Keratinocyte (primary cell): ENCODE measurements around the gene METTL26. TPM values are rescaled to one million over a fixed set of nuclear protein-coding genes. Genes with fewer than 3 reads are reported as not detected.

Source experiments
- DNase-seq: peaks from one replicate; pipeline ENCODE4 v3.0.0-alpha.2; 2011; ENCODE audit warnings: low read depth, missing footprints, low spot score
- FAIRE-seq: peaks from 2 replicates; lab custom pipeline; 2011; peaks lifted over from hg19 to GRCh38; lab: Jason Lieb, UNC
- H2AFZ ChIP-seq: 2 replicates; pipeline ENCODE4 v1.6.0; 2012; ENCODE audit warnings: low read length, control low read depth, inconsistent platforms; ENCODE audit not compliant: control insufficient read depth
- H3K27ac ChIP-seq: 2 replicates; pipeline ENCODE4 v1.5.1; 2011; ENCODE audit warnings: low read length; ENCODE audit not compliant: control insufficient read depth, insufficient read depth
- H3K27me3 ChIP-seq: 3 replicates; pipeline ENCODE4 v1.6.0; 2011; ENCODE audit warnings: low read length; ENCODE audit not compliant: control insufficient read depth, insufficient read depth; ENCODE audit errors: extremely low read depth
- H3K36me3 ChIP-seq, 2 experiments: 2 replicates in 1 of 2; 3 replicates in 1 of 2; pipeline ENCODE4 v1.5.1; 2011; ENCODE audit warnings: low read length in 2 of 2, mild to moderate bottlenecking in 1 of 2; ENCODE audit not compliant: control insufficient read depth in 2 of 2, insufficient read depth in 2 of 2; ENCODE audit errors: extremely low read depth in 1 of 2
- H3K4me1 ChIP-seq: 3 replicates; pipeline ENCODE4 v1.5.1; 2011; ENCODE audit warnings: low read length; ENCODE audit not compliant: control insufficient read depth, insufficient read depth; ENCODE audit errors: extremely low read depth
- H3K4me2 ChIP-seq: 3 replicates; pipeline ENCODE4 v1.6.0; 2011; ENCODE audit warnings: low read depth, low read length; ENCODE audit not compliant: control insufficient read depth, insufficient read depth; ENCODE audit errors: extremely low read depth
- H3K4me3 ChIP-seq, 3 experiments: fragments of 200-600 bp in 1 of 3; sonication (generic) in 1 of 3; 2 replicates in 2 of 3; 3 replicates in 1 of 3; pipeline ENCODE4 v1.5.1; 2011 to 2016; ENCODE audit warnings: low read length in 3 of 3, mild to moderate bottlenecking in 3 of 3, control low read depth in 2 of 3, inconsistent platforms in 1 of 3, low read depth in 1 of 3, mixed read lengths in 1 of 3, mixed run types in 1 of 3, moderate library complexity in 1 of 3; ENCODE audit not compliant: control insufficient read depth in 2 of 3, insufficient read depth in 2 of 3; ENCODE audit errors: extremely low read depth in 1 of 3
- H3K79me2 ChIP-seq: 2 replicates; pipeline ENCODE4 v1.6.0; 2012; ENCODE audit warnings: low read length; ENCODE audit not compliant: control insufficient read depth, insufficient read depth
- H3K9ac ChIP-seq: 3 replicates; pipeline ENCODE4 v1.6.0; 2011; ENCODE audit warnings: low read length; ENCODE audit not compliant: control insufficient read depth, insufficient read depth; ENCODE audit errors: extremely low read depth
- H3K9me1 ChIP-seq: 3 replicates; pipeline ENCODE4 v1.6.0; 2011; ENCODE audit warnings: low read length; ENCODE audit not compliant: control insufficient read depth, insufficient read depth; ENCODE audit errors: extremely low read depth
- H3K9me3 ChIP-seq: 2 replicates; pipeline ENCODE4 v1.5.1; 2012; ENCODE audit warnings: low read depth, low read length; ENCODE audit not compliant: control insufficient read depth
- H4K20me1 ChIP-seq: 3 replicates; pipeline ENCODE4 v1.6.0; 2011; ENCODE audit warnings: low read length; ENCODE audit not compliant: control insufficient read depth, insufficient read depth; ENCODE audit errors: extremely low read depth
- EZH2 ChIP-seq: IDR thresholded peaks from one replicate; pipeline ENCODE4 v1.6.1; 2012; ENCODE audit warnings: inconsistent platforms, mild to moderate bottlenecking, low read length, moderate library complexity
- dilution Hi-C: fragments of 300-500 bp; cut with MboI; formaldehyde crosslinking; loops from one replicate; pipeline ENCODE4 v1.7.0; 2020; ENCODE audit warnings: low sequenced_read_pairs; ENCODE audit not compliant: extremely low pct_ligation_motif_present
- polyA plus RNA-seq, 5 experiments: library from polyadenylated mRNA; depleted of rRNA in 3 of 5; stranded (reverse) in 3 of 5; stranded (forward) in 1 of 5; unstranded in 1 of 5; fragments of >200 nt; gene quantifications; 1 replicate in 1 of 5; 2 replicates in 3 of 5; 3 replicates in 1 of 5; pipeline versions ENCODE4 v1.2.1 to v1.2.3, GENCODE V29; 2011 to 2012; ENCODE audit warnings: missing spikeins in 2 of 5, low read depth in 1 of 5, low replicate concordance in 1 of 5
- TF ChIP-seq, protein P1 (sequence below), 3 experiments: IDR thresholded peaks in 1 of 3; conservative IDR thresholded peaks in 1 of 3; optimal IDR thresholded peaks in 1 of 3; 2 replicates in 2 of 3; 3 replicates in 1 of 3; pipeline versions ENCODE3 to v1.5.1; 2011; ENCODE audit warnings: low read length in 3 of 3, mild to moderate bottlenecking in 3 of 3, moderate library complexity in 2 of 3, control low read depth in 1 of 3, inconsistent platforms in 1 of 3; ENCODE audit not compliant: insufficient read depth in 2 of 3; ENCODE audit errors: extremely low read depth in 1 of 3

METTL26 gene
- polyA plus RNA-seq, 1 donor (not counting 4 experiments of a cell fraction or from before 2014, with no cell fraction given), result 46.9 TPM

GRCh38 chr16:640614-641013, 4.5 kb upstream of the METTL26 start:
- no peaks in the 10 kb centered on the region for H3K9me3 ChIP-seq
- no peaks in the 10 kb centered on the region for H4K20me1 ChIP-seq
- H3K9ac ChIP-seq, result no peak overlapping the region
- no peak for TF ChIP-seq EZH2
- TF ChIP-seq, protein P1, sequence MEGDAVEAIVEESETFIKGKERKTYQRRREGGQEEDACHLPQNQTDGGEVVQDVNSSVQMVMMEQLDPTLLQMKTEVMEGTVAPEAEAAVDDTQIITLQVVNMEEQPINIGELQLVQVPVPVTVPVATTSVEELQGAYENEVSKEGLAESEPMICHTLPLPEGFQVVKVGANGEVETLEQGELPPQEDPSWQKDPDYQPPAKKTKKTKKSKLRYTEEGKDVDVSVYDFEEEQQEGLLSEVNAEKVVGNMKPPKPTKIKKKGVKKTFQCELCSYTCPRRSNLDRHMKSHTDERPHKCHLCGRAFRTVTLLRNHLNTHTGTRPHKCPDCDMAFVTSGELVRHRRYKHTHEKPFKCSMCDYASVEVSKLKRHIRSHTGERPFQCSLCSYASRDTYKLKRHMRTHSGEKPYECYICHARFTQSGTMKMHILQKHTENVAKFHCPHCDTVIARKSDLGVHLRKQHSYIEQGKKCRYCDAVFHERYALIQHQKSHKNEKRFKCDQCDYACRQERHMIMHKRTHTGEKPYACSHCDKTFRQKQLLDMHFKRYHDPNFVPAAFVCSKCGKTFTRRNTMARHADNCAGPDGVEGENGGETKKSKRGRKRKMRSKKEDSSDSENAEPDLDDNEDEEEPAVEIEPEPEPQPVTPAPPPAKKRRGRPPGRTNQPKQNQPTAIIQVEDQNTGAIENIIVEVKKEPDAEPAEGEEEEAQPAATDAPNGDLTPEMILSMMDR (optimal IDR thresholded peaks at IDR 0.05 in 1 of 3, IDR thresholded peaks at IDR 0.05 in 1 of 3, conservative IDR thresholded peaks at IDR 0.05 in 1 of 3; ENCODE audit: extremely low read depth in 1 of 3, insufficient read depth in 2 of 3, low read length in 3 of 3), result no peak
- dilution Hi-C loops, result no loop called here
- H3K27me3 ChIP-seq, result no peaks in the 10 kb centered on the region
- no peaks in the 10 kb centered on the region for H3K36me3 ChIP-seq
- peaks cover under 1% of the 10 kb centered on the region for H3K79me2 ChIP-seq
- peaks cover 2% of the 10 kb centered on the region for H3K9me1 ChIP-seq
- DNase-seq (no peak), FAIRE-seq (no peak)
- peaks cover 9% of the 10 kb centered on the region for H3K4me1 ChIP-seq
- H3K4me3 ChIP-seq, result no peak overlapping the region
- H3K27ac ChIP-seq, result no peak overlapping the region
- no peak overlapping the region for H2AFZ ChIP-seq
- no peak overlapping the region for H3K4me2 ChIP-seq

GRCh38 chr16:638836-639235, 2.7 kb upstream of the METTL26 start:
- TF ChIP-seq EZH2, result no peak
- TF ChIP-seq, protein P1 (optimal IDR thresholded peaks at IDR 0.05 in 1 of 3, IDR thresholded peaks at IDR 0.05 in 1 of 3, conservative IDR thresholded peaks at IDR 0.05 in 1 of 3; ENCODE audit: extremely low read depth in 1 of 3, insufficient read depth in 2 of 3, low read length in 3 of 3), result no peak
- no peaks in the 10 kb centered on the region for H3K9me3 ChIP-seq
- H4K20me1 ChIP-seq, result no peaks in the 10 kb centered on the region
- H3K9me1 ChIP-seq, result peaks cover 2% of the 10 kb centered on the region
- dilution Hi-C loops, result no loop called here
- no peak overlapping the region for H3K4me2 ChIP-seq
- no peaks in the 10 kb centered on the region for H3K27me3 ChIP-seq
- no peak overlapping the region for H2AFZ ChIP-seq
- peaks cover 2 to 3% of the 10 kb centered on the region in 2 experiments for H3K36me3 ChIP-seq
- H3K79me2 ChIP-seq, result peaks cover 8% of the 10 kb centered on the region
- no peak overlapping the region for H3K27ac ChIP-seq
- H3K9ac ChIP-seq, result no peak overlapping the region
- H3K4me1 ChIP-seq, result peaks cover 13% of the 10 kb centered on the region
- FAIRE-seq (no peak), DNase-seq (no peak)
- no peak overlapping the region for H3K4me3 ChIP-seq
